Mucosa of descending colon (tissue), 3 donors: Measurements from ENCODE around the gene ZNF526. TPM values are rescaled to one million over a fixed set of nuclear protein-coding genes. Genes with fewer than 3 reads are reported as not detected.
A peak's percentile ranks its signal among the peaks of the same experiment; 100 is the strongest.

ENCODE experiments used
- ATAC-seq: fragments of 200-7000 bp; cut with Tn5 transposase; one replicate; pipeline ENCODE4 v1.9.1; 2020; ENCODE audit warnings: mild to moderate bottlenecking, moderate library complexity
- DNase-seq, 3 donors: peaks; one replicate each; pipeline ENCODE4 v3.0.0-alpha.2; 2020
- H3K36me3 ChIP-seq: fragments of 200-600 bp; one replicate; pipeline ENCODE4 v1.8.0; 2021; ENCODE audit warnings: low read depth, mild to moderate bottlenecking
- H3K4me1 ChIP-seq: fragments of 200-600 bp; one replicate; pipeline ENCODE4 v1.8.0; 2021; ENCODE audit warnings: low read depth, mild to moderate bottlenecking
- H3K4me3 ChIP-seq: fragments of 200-600 bp; one replicate; pipeline ENCODE4 v1.8.0; 2021; ENCODE audit warnings: mild to moderate bottlenecking
- H3K9me3 ChIP-seq: fragments of 200-600 bp; one replicate; pipeline ENCODE4 v1.8.0; 2021; ENCODE audit warnings: mild to moderate bottlenecking
- CTCF ChIP-seq: fragments of 200-600 bp; IDR thresholded peaks from one replicate; pipeline ENCODE4 v1.8.0; 2022; ENCODE audit warnings: antibody characterized with exemption, mild to moderate bottlenecking
- intact Hi-C, 2 donors: fragments of 100-400 bp; cut with DNase I in 1 of 2; cut with micrococcal nuclease in 1 of 2; formaldehyde crosslinking; loops; one replicate each; pipeline versions ENCODE4 v1.11.0 to v1.11.1; 2022; cut with DNase I, micrococcal nuclease
- total RNA-seq, 3 donors: library from RNA; stranded (reverse); fragmentation: NEBNext Ultra II Directional in 2 of 3; extraction: Animal tissue kit (Norgen Biotek cat#: 25700) in 2 of 3; gene quantifications; one replicate each; pipeline versions ENCODE4 v1.2.1 to v1.2.4, GENCODE V29; 2021 to 2023
- donor health status: DM: no; HTN: no; CAD: no; lungs with moderate emphysema.
- donor health status: DM: no; HTN: no; CAD: no.
- donor health status: DM: no; HTN: yes; CAD: no.

Gene ZNF526
- total RNA-seq, 3 donors from 2014 or later: 9.9 to 13.4 (median 10.4) TPM

GRCh38 chr19:42178791-42179674 lies 41.1 kb upstream of the ZNF526 start:
- H3K36me3 ChIP-seq: no peaks in the 10 kb centered on the region
- TF ChIP-seq CTCF: no peak
- no peaks in the 10 kb centered on the region for H3K9me3 ChIP-seq
- H3K4me1 ChIP-seq: peaks cover 13% of the 10 kb centered on the region
- intact Hi-C loops: no loop called here
- no peak overlapping the region for H3K4me3 ChIP-seq
- no peak for DNase-seq
- ATAC-seq: no peak

GRCh38 chr19:42184401-42184861 lies 35.7 kb upstream of the ZNF526 start:
- peak; percentile 86 for ATAC-seq

GRCh38 chr19:42185277-42185676 lies 34.8 kb upstream of the ZNF526 start:
- intact Hi-C loops: no loop called here

More at GRCh38 chr19:42184401-42184861, 35.7 kb upstream of the ZNF526 start:
- H3K4me1 ChIP-seq: peaks cover 9% of the 10 kb centered on the region
- DNase-seq: peak; percentile 63 to 85 (median 76)
- peak; percentile 81 for TF ChIP-seq CTCF
- intact Hi-C loops: loop anchor here (5.0 kb wide), 1 partner anchor 52 kb away; the partner anchor contains the start of gene POU2F2 (in 2 of the 2)
- no peak overlapping the region for H3K4me3 ChIP-seq
- H3K36me3 ChIP-seq: no peaks in the 10 kb centered on the region
- H3K9me3 ChIP-seq: no peaks in the 10 kb centered on the region

GRCh38 chr19:42188665-42189064 lies 31.4 kb upstream of the ZNF526 start:
- H3K36me3 ChIP-seq: no peaks in the 10 kb centered on the region
- no peak for TF ChIP-seq CTCF
- H3K9me3 ChIP-seq: no peaks in the 10 kb centered on the region
- ATAC-seq (no peak), DNase-seq (no peak)
- peaks cover 29% of the 10 kb centered on the region for H3K4me1 ChIP-seq
- no peak overlapping the region for H3K4me3 ChIP-seq
- intact Hi-C loops: no loop called here

More at GRCh38 chr19:42185277-42185676, 34.8 kb upstream of the ZNF526 start:
- Histone ChIP-seq H3K9me3 (no peaks in the 10 kb centered on the region), H3K4me1 (peaks cover 9% of the 10 kb centered on the region), H3K36me3 (no peaks in the 10 kb centered on the region), H3K4me3 (no peak overlapping the region)
- ATAC-seq (peak; percentile 67), DNase-seq (peak in 1 of 3 donors; percentile 43)
- TF ChIP-seq CTCF: no peak

- TF ChIP-seq CTCF: no peak
- Histone ChIP-seq H3K36me3 (no peaks in the 10 kb centered on the region), H3K4me1 (peaks cover 30% of the 10 kb centered on the region), H3K4me3 (no peak overlapping the region), H3K9me3 (no peaks in the 10 kb centered on the region)
- intact Hi-C loops: no loop called here
- no peak for DNase-seq
- no peak for ATAC-seq
Measured at GRCh38 chr19:42189133-42189532, 31.0 kb upstream of the ZNF526 start.
